HEK293 (cell line): Measurements from ENCODE around the gene ALDH16A1.
A peak's percentile ranks its signal among the peaks of the same experiment; 100 is the strongest.

Experiments
- CTCF ChIA-PET: fragments of 350-600 bp; formaldehyde crosslinking; extraction: SDS; loops from one replicate; lab custom pipeline; 2021; ENCODE audit warnings: antibody characterized with exemption; lab: Yijun Ruan, JAX
- POLR2A ChIA-PET: fragments of 300-600 bp; formaldehyde crosslinking; extraction: SDS; loops from one replicate; lab custom pipeline; 2020; ENCODE audit warnings: antibody characterized with exemption, inconsistent platforms; lab: Yijun Ruan, JAX
- H3K27ac ChIP-seq: fragments of 200-500 bp; sonication (Bioruptor generic); 2 replicates; pipeline ENCODE4 v1.5.1; 2014; ENCODE audit warnings: low read depth, low read length, control low read depth, inconsistent platforms; ENCODE audit errors: extremely low read depth
- H3K36me3 ChIP-seq, 2 experiments: fragments of 200-500 bp in 1 of 2; sonication (Bioruptor generic) in 1 of 2; 1 replicate in 1 of 2; 2 replicates in 1 of 2; pipeline ENCODE4 v1.5.1; 2014 to 2017; ENCODE audit warnings: inconsistent platforms in 2 of 2, low read length in 2 of 2; ENCODE audit not compliant: control insufficient read depth in 2 of 2, insufficient read depth in 1 of 2
- H3K4me1 ChIP-seq: fragments of 200-500 bp; sonication (Bioruptor generic); 2 replicates; pipeline ENCODE4 v1.5.1; 2014; ENCODE audit warnings: mild to moderate bottlenecking, low read length, inconsistent platforms; ENCODE audit not compliant: control insufficient read depth, insufficient read depth
- H3K4me3 ChIP-seq: 2 replicates; pipeline ENCODE4 v1.5.1; 2011; ENCODE audit warnings: low read depth, mild to moderate bottlenecking, control low read depth, low read length, moderate library complexity
- H3K9me3 ChIP-seq: fragments of 200-500 bp; sonication (Bioruptor generic); 2 replicates; pipeline ENCODE4 v1.5.1; 2014; ENCODE audit warnings: low read depth, low read length, inconsistent platforms; ENCODE audit not compliant: control insufficient read depth, insufficient read depth
- FEZF1 ChIP-seq: fragments of 450-650 bp; formaldehyde crosslinking; IDR thresholded peaks from 2 replicates; pipeline ENCODE4 v1.5.1; 2016; ENCODE audit warnings: missing biosample characterization, missing genetic modification characterization
- GLIS2 ChIP-seq: fragments of 450-650 bp; formaldehyde crosslinking; IDR thresholded peaks from 2 replicates; pipeline ENCODE4 v1.5.1; 2016; ENCODE audit warnings: missing biosample characterization, missing genetic modification characterization
- MZF1 ChIP-seq: fragments of 450-650 bp; formaldehyde crosslinking; IDR thresholded peaks from 2 replicates; pipeline ENCODE4 v1.5.1; 2017; ENCODE audit warnings: missing biosample characterization, missing genetic modification characterization, borderline replicate concordance
- PRDM1 ChIP-seq: fragments of 450-650 bp; formaldehyde crosslinking; IDR thresholded peaks from 2 replicates; pipeline ENCODE4; 2016; ENCODE audit warnings: missing biosample characterization, missing genetic modification characterization
- SP3 ChIP-seq: fragments of 450-650 bp; formaldehyde crosslinking; IDR thresholded peaks from 2 replicates; pipeline ENCODE4 v1.5.1; 2016; ENCODE audit warnings: missing biosample characterization, missing genetic modification characterization
- TRIM28 ChIP-seq: IDR thresholded peaks from 2 replicates; pipeline ENCODE4 v1.6.1; 2011; ENCODE audit warnings: low read length, control low read depth, borderline replicate concordance
- ZBTB7A ChIP-seq: fragments of 450-650 bp; formaldehyde crosslinking; IDR thresholded peaks from 2 replicates; pipeline ENCODE4 v1.5.1; 2016; ENCODE audit warnings: low read depth, missing biosample characterization, missing genetic modification characterization
- ZNF157 ChIP-seq: fragments of 450-650 bp; formaldehyde crosslinking; IDR thresholded peaks from 2 replicates; pipeline ENCODE4 v1.5.1; 2016; ENCODE audit warnings: missing biosample characterization, missing genetic modification characterization
- ZNF169 ChIP-seq: fragments of 450-650 bp; formaldehyde crosslinking; IDR thresholded peaks from 2 replicates; pipeline ENCODE4 v1.5.1; 2016; ENCODE audit warnings: missing biosample characterization, missing genetic modification characterization
- ZNF175 ChIP-seq: fragments of 450-650 bp; formaldehyde crosslinking; IDR thresholded peaks from 2 replicates; pipeline ENCODE4 v1.5.1; 2016; ENCODE audit warnings: missing biosample characterization, missing genetic modification characterization
- ZNF19 ChIP-seq: fragments of 450-650 bp; formaldehyde crosslinking; IDR thresholded peaks from 2 replicates; pipeline ENCODE4; 2016; ENCODE audit warnings: missing biosample characterization, missing genetic modification characterization, low read depth
- ZNF211 ChIP-seq: fragments of 450-650 bp; formaldehyde crosslinking; IDR thresholded peaks from 2 replicates; pipeline ENCODE4 v1.5.1; 2016; ENCODE audit warnings: low read depth, missing biosample characterization, missing genetic modification characterization
- ZNF221 ChIP-seq: fragments of 450-650 bp; formaldehyde crosslinking; IDR thresholded peaks from 2 replicates; pipeline ENCODE4 v1.5.1; 2017; ENCODE audit warnings: missing biosample characterization, missing genetic modification characterization, borderline replicate concordance
- ZNF311 ChIP-seq: fragments of 450-650 bp; formaldehyde crosslinking; IDR thresholded peaks from 2 replicates; pipeline ENCODE4 v1.5.1; 2017; ENCODE audit warnings: missing biosample characterization, missing genetic modification characterization, borderline replicate concordance
- ZNF473 ChIP-seq: fragments of 450-650 bp; formaldehyde crosslinking; IDR thresholded peaks from 2 replicates; pipeline ENCODE4 v1.5.1; 2017; ENCODE audit warnings: missing biosample characterization, missing genetic modification characterization
- TF ChIP-seq, protein P1 (sequence below): fragments of 450-650 bp; formaldehyde crosslinking; IDR thresholded peaks from 2 replicates; pipeline ENCODE4 v1.5.1; 2016; ENCODE audit warnings: missing biosample characterization, missing genetic modification characterization
- TF ChIP-seq, protein P2 (sequence below): fragments of 450-650 bp; formaldehyde crosslinking; IDR thresholded peaks from 2 replicates; pipeline ENCODE4 v1.5.1; 2016; ENCODE audit warnings: missing biosample characterization, missing genetic modification characterization
- TF ChIP-seq, protein P3 (sequence below): fragments of 450-650 bp; formaldehyde crosslinking; IDR thresholded peaks from 2 replicates; pipeline ENCODE4 v1.5.1; 2016; ENCODE audit warnings: missing biosample characterization, missing genetic modification characterization, low read depth
- TF ChIP-seq, protein P4 (sequence below): fragments of 450-650 bp; formaldehyde crosslinking; IDR thresholded peaks from 2 replicates; pipeline ENCODE4 v1.5.1; 2016; ENCODE audit warnings: missing biosample characterization, missing genetic modification characterization
- TF ChIP-seq, protein P5 (sequence below): fragments of 450-650 bp; formaldehyde crosslinking; IDR thresholded peaks from 2 replicates; pipeline ENCODE4 v1.5.1; 2016; ENCODE audit warnings: missing biosample characterization, missing genetic modification characterization
- TF ChIP-seq, protein P6 (sequence below): fragments of 450-650 bp; formaldehyde crosslinking; conservative IDR thresholded peaks from 2 replicates; pipeline ENCODE4 v1.5.1; 2016; ENCODE audit warnings: low read depth, missing biosample characterization, missing genetic modification characterization

The ALDH16A1 gene

DNA sequence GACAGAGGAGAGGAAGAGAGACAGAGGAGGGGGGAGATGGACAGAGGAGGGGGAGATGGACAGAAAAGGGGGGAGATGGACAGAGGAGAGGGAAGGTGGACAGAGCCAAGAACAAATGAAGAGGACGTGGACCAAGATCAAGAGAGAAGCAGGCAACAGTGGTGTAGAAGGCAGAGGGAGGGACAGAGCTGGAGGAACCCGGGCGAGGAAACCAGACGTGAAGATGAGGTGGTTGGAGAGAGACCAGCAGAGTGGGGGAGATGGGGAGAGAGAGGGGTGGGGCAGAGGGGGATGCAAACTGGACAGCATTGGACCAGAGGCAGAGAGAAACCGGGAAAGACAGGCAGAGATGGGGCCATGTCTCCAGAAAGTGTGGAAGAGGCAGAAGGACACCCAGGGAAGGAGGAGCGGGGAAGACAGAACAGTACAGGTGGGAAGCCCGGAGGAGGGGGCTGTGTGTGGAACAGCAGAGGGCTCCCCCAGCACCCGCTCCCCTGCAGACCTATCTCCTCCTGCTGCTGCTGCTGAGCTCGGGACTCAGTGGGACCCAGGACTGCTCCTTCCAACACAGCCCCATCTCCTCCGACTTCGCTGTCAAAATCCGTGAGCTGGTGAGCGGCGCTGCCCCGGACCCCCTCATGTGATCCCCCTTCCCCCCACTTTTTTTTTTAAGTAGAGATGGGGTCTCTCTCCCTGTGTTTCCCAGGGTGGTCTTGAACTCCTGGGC, 22.3 kb downstream of the ALDH16A1 start (continued):
- TF ChIP-seq, protein P1, sequence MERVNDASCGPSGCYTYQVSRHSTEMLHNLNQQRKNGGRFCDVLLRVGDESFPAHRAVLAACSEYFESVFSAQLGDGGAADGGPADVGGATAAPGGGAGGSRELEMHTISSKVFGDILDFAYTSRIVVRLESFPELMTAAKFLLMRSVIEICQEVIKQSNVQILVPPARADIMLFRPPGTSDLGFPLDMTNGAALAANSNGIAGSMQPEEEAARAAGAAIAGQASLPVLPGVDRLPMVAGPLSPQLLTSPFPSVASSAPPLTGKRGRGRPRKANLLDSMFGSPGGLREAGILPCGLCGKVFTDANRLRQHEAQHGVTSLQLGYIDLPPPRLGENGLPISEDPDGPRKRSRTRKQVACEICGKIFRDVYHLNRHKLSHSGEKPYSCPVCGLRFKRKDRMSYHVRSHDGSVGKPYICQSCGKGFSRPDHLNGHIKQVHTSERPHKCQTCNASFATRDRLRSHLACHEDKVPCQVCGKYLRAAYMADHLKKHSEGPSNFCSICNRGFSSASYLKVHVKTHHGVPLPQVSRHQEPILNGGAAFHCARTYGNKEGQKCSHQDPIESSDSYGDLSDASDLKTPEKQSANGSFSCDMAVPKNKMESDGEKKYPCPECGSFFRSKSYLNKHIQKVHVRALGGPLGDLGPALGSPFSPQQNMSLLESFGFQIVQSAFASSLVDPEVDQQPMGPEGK (tag by site-specific recombination), result peak; percentile 70
- TF ChIP-seq, protein P2, sequence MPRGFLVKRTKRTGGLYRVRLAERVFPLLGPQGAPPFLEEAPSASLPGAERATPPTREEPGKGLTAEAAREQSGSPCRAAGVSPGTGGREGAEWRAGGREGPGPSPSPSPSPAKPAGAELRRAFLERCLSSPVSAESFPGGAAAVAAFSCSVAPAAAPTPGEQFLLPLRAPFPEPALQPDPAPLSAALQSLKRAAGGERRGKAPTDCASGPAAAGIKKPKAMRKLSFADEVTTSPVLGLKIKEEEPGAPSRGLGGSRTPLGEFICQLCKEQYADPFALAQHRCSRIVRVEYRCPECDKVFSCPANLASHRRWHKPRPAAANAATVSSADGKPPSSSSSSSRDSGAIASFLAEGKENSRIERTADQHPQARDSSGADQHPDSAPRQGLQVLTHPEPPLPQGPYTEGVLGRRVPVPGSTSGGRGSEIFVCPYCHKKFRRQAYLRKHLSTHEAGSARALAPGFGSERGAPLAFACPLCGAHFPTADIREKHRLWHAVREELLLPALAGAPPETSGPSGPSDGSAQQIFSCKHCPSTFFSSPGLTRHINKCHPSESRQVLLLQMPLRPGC, result no peak
- no peak for TF ChIP-seq ZNF157 (tag by site-specific recombination)
- TF ChIP-seq, all 188 proteins: peak for 6

DNA sequence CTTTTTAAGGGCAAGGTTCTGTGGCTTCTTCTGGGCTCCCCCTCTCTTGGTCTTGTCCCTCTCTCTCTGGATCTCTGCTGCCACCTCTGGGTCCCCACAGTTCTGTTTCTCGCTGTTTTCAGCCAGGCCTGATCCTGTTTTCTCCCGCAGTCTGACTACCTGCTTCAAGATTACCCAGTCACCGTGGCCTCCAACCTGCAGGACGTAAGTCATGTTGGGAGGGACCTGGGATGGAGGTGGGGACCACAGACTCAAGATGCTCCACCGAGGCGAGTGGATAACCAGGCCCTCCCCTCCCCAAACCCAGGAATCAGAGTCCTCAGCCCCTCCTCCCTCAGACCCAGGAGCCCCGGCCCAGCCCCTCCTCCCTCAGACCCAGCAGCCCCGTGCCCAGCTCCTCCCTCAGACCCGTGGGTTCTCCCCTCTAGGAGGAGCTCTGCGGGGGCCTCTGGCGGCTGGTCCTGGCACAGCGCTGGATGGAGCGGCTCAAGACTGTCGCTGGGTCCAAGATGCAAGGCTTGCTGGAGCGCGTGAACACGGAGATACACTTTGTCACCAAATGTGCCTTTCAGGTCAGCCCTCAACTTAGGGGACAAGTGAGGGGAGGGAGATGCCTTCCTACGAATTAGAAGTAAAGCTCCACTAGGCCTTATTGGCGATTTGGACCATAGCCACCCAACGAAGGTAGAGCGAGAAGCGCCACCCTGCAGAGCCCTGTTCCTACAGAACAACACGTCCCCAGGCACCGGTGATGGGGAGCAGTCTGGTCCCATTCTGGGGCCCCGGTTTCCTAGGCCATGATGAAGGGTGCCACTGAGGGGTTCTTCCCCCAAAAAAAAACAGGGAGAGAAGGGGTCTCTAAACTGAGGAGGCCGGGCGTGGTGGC, 23.2 kb downstream of the ALDH16A1 start:
- H3K27ac ChIP-seq, result no peak overlapping the region
- H3K4me1 ChIP-seq, result no peaks in the 10 kb centered on the region
- ChIA-PET CTCF (interaction anchor here (0.5 to 2.9 kb wide), 20 partner anchors 10 to 210 kb away, joined by 3 to 24 read pairs (median 4); partner anchors contain the start of genes ALDH16A1, KASH5 and PIH1D1), POLR2A (interaction anchor here (0.5 to 1.8 kb wide), 5 partner anchors 11 to 1436 kb away, joined by 5 to 9 read pairs (median 5); partner anchors contain the start of genes ALDH16A1 and RPL13A)
- no peaks in the 10 kb centered on the region for H3K36me3 ChIP-seq
- H3K4me3 ChIP-seq, result no peak overlapping the region
- H3K9me3 ChIP-seq, result no peaks in the 10 kb centered on the region
- TF ChIP-seq PRDM1 (no peak), ZNF175 (tag by site-specific recombination) (no peak), ZNF221 (tag by site-specific recombination) (no peak), MZF1 (tag by site-specific recombination) (no peak), FEZF1 (tag by site-specific recombination) (no peak), TRIM28 (no peak), SP3 (tag by site-specific recombination) (peak; percentile 47), GLIS2 (tag by site-specific recombination) (peak; percentile 14; the same call in 1 of the 2 replicates), ZNF211 (no peak), ZNF19 (tag by site-specific recombination) (no peak), ZNF473 (tag by site-specific recombination) (no peak), ZNF311 (tag by site-specific recombination) (no peak), ZBTB7A (tag by site-specific recombination) (no peak), ZNF169 (tag by site-specific recombination) (no peak)
- TF ChIP-seq, protein P3, sequence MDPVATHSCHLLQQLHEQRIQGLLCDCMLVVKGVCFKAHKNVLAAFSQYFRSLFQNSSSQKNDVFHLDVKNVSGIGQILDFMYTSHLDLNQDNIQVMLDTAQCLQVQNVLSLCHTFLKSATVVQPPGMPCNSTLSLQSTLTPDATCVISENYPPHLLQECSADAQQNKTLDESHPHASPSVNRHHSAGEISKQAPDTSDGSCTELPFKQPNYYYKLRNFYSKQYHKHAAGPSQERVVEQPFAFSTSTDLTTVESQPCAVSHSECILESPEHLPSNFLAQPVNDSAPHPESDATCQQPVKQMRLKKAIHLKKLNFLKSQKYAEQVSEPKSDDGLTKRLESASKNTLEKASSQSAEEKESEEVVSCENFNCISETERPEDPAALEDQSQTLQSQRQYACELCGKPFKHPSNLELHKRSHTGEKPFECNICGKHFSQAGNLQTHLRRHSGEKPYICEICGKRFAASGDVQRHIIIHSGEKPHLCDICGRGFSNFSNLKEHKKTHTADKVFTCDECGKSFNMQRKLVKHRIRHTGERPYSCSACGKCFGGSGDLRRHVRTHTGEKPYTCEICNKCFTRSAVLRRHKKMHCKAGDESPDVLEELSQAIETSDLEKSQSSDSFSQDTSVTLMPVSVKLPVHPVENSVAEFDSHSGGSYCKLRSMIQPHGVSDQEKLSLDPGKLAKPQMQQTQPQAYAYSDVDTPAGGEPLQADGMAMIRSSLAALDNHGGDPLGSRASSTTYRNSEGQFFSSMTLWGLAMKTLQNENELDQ (tag by site-specific recombination), result no peak
- TF ChIP-seq, protein P4, sequence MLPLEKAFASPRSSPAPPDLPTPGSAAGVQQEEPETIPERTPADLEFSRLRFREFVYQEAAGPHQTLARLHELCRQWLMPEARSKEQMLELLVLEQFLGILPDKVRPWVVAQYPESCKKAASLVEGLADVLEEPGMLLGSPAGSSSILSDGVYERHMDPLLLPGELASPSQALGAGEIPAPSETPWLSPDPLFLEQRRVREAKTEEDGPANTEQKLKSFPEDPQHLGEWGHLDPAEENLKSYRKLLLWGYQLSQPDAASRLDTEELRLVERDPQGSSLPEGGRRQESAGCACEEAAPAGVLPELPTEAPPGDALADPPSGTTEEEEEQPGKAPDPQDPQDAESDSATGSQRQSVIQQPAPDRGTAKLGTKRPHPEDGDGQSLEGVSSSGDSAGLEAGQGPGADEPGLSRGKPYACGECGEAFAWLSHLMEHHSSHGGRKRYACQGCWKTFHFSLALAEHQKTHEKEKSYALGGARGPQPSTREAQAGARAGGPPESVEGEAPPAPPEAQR (tag by site-specific recombination), result no peak
- TF ChIP-seq, protein P5, sequence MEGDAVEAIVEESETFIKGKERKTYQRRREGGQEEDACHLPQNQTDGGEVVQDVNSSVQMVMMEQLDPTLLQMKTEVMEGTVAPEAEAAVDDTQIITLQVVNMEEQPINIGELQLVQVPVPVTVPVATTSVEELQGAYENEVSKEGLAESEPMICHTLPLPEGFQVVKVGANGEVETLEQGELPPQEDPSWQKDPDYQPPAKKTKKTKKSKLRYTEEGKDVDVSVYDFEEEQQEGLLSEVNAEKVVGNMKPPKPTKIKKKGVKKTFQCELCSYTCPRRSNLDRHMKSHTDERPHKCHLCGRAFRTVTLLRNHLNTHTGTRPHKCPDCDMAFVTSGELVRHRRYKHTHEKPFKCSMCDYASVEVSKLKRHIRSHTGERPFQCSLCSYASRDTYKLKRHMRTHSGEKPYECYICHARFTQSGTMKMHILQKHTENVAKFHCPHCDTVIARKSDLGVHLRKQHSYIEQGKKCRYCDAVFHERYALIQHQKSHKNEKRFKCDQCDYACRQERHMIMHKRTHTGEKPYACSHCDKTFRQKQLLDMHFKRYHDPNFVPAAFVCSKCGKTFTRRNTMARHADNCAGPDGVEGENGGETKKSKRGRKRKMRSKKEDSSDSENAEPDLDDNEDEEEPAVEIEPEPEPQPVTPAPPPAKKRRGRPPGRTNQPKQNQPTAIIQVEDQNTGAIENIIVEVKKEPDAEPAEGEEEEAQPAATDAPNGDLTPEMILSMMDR (tag by site-specific recombination), result peak; percentile 59; the same call in 1 of the 2 replicates
- TF ChIP-seq, protein P6, sequence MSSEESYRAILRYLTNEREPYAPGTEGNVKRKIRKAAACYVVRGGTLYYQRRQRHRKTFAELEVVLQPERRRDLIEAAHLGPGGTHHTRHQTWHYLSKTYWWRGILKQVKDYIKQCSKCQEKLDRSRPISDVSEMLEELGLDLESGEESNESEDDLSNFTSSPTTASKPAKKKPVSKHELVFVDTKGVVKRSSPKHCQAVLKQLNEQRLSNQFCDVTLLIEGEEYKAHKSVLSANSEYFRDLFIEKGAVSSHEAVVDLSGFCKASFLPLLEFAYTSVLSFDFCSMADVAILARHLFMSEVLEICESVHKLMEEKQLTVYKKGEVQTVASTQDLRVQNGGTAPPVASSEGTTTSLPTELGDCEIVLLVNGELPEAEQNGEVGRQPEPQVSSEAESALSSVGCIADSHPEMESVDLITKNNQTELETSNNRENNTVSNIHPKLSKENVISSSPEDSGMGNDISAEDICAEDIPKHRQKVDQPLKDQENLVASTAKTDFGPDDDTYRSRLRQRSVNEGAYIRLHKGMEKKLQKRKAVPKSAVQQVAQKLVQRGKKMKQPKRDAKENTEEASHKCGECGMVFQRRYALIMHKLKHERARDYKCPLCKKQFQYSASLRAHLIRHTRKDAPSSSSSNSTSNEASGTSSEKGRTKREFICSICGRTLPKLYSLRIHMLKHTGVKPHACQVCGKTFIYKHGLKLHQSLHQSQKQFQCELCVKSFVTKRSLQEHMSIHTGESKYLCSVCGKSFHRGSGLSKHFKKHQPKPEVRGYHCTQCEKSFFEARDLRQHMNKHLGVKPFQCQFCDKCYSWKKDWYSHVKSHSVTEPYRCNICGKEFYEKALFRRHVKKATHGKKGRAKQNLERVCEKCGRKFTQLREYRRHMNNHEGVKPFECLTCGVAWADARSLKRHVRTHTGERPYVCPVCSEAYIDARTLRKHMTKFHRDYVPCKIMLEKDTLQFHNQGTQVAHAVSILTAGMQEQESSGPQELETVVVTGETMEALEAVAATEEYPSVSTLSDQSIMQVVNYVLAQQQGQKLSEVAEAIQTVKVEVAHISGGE (tag by site-specific recombination), result no peak
